ENCODE data around the gene CSRNP3. TPM values are rescaled to one million over a fixed set of nuclear protein-coding genes. Genes with fewer than 3 reads are reported as not detected.
A peak's percentile ranks its signal among the peaks of the same experiment; 100 is the strongest.

CSRNP3 gene
- total RNA-seq, 4 donors from 2014 or later: 1.3 to 5.5 (median 2.6) TPM

DNA sequence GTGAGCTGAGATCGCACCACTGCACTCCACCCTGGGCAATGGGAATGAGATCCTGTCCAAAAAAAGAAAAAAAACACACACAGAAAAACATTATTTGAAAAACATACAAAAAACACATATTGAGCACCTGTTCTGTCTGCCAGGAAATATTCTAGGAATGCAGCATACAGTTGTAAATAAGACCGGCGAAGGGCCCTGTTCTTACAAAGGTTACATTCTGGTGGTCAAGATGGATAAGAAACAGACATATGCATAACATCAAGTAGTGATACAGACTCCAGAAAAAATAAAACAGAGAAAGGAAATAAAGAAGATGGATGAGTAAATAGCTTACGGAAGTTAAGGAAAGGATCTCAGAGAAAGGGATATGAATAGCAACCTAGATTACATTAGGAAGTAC, 164.8 kb downstream of the CSRNP3 start:
- peaks cover 0 to 15% (median 0%) of the 10 kb centered on the region in 4 donors for H3K4me1 ChIP-seq
- TF ChIP-seq EP300 (IDR thresholded peaks at IDR 0.05): no peak
- TF ChIP-seq, protein P1, sequence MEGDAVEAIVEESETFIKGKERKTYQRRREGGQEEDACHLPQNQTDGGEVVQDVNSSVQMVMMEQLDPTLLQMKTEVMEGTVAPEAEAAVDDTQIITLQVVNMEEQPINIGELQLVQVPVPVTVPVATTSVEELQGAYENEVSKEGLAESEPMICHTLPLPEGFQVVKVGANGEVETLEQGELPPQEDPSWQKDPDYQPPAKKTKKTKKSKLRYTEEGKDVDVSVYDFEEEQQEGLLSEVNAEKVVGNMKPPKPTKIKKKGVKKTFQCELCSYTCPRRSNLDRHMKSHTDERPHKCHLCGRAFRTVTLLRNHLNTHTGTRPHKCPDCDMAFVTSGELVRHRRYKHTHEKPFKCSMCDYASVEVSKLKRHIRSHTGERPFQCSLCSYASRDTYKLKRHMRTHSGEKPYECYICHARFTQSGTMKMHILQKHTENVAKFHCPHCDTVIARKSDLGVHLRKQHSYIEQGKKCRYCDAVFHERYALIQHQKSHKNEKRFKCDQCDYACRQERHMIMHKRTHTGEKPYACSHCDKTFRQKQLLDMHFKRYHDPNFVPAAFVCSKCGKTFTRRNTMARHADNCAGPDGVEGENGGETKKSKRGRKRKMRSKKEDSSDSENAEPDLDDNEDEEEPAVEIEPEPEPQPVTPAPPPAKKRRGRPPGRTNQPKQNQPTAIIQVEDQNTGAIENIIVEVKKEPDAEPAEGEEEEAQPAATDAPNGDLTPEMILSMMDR (IDR thresholded peaks at IDR 0.05): no peak
- no peak for TF ChIP-seq POLR2A (IDR thresholded peaks at IDR 0.05)
- H3K36me3 ChIP-seq: no peaks in the 10 kb centered on the region
- H3K4me3 ChIP-seq: no peak overlapping the region
- DNase-seq (ENCODE audit: low spot score in 2 of 2): no peak
- H3K27me3 ChIP-seq: no peaks in the 10 kb centered on the region
- no peaks in the 10 kb centered on the region for H3K9me3 ChIP-seq
- H3K27ac ChIP-seq: peak overlapping the region in 1 of 4 donors; percentile 15
- 61 to 73% methylated on average over 4 of the region's 4 CpGs for WGBS, 2 donors

DNA sequence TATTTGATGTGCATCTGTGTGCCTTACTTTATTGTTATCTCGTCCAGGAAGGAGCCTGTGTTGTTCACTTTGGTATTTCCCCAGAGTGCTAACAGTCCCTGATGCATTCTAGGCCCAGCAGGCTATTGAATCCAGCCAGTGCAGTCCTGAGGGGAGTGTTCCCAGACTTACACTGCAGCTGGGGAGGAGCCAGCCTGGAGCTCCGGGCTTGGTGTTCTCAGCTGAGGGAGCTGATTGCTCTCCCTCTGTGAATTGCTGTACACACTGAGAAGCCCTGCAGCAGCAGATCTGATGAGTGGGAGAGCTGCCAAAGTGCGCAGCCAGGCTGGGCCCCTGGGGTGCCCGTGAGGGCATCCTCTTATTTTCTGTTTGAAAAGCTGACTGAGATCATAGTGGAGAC, 165.4 kb downstream of the CSRNP3 start:
- Histone ChIP-seq H3K9me3 (no peaks in the 10 kb centered on the region), H3K36me3 (no peaks in the 10 kb centered on the region), H3K27ac (peak overlapping the region in 2 of 4 donors; percentile 20 to 26), H3K4me3 (no peak overlapping the region), H3K4me1 (peaks cover 0 to 15% (median 0%) of the 10 kb centered on the region in 4 donors), H3K27me3 (no peaks in the 10 kb centered on the region)
- 16 to 19% methylated on average over 4 of the region's 4 CpGs for WGBS, 2 donors
- TF ChIP-seq, protein P1 (IDR thresholded peaks at IDR 0.05): no peak
- TF ChIP-seq POLR2A (IDR thresholded peaks at IDR 0.05) (no peak), EP300 (IDR thresholded peaks at IDR 0.05) (no peak)
- DNase-seq (ENCODE audit: low spot score in 2 of 2): peak in 1 of 2 donors; percentile 16

DNA sequence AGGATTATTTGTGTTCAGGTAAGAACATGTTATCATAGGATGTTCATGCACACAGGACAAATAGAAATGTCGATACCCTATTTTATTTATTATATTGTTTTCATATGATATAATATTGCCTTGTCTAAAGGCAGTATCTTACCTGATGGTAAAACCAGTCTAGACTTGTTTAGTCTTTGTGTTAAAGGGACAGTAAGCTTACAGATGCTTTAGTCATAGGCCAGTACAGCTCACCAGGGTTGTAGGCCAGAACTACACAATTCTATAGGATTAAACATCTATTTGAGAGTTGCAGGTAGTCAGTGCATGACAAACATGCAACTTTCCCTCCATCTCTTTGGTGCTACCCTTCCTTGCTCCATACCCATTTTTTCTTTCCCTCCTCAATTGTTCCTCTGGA, 166.0 kb downstream of the CSRNP3 start:
- H3K4me3 ChIP-seq: no peak overlapping the region
- no peaks in the 10 kb centered on the region for H3K9me3 ChIP-seq
- no peaks in the 10 kb centered on the region for H3K36me3 ChIP-seq
- no peak for DNase-seq (ENCODE audit: low spot score in 2 of 2)
- H3K27ac ChIP-seq: no peak overlapping the region
- H3K4me1 ChIP-seq: peaks cover 0 to 15% (median 0%) of the 10 kb centered on the region in 4 donors
- TF ChIP-seq POLR2A (IDR thresholded peaks at IDR 0.05) (no peak), EP300 (IDR thresholded peaks at IDR 0.05) (no peak)
- TF ChIP-seq, protein P1 (IDR thresholded peaks at IDR 0.05): no peak
- 90 to 93% methylated on average over 1 of the region's 1 CpG for WGBS, 2 donors
- H3K27me3 ChIP-seq: no peaks in the 10 kb centered on the region

DNA sequence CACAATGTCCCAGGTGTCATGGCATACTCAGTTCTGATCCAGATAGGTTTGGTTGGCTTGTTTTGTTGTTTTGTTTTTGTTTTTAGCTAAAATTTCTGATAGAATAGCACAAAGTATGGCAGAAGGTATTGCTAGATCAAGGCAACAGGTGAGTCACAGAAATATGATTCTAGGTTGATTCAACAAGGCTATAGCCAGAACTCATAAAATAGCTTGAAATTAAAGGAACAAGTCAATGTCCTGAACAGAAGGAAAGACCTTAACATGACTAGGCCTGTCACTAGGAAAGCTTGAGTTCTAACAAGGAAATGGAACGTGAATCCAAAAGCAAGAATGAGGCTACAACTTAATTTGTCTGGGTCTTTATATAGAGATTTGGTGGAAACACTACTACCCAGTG, 167.5 kb downstream of the CSRNP3 start:
- peaks cover 0 to 15% (median 0%) of the 10 kb centered on the region in 4 donors for H3K4me1 ChIP-seq
- H3K27ac ChIP-seq: no peak overlapping the region
- TF ChIP-seq POLR2A (IDR thresholded peaks at IDR 0.05) (no peak), EP300 (IDR thresholded peaks at IDR 0.05) (no peak)
- TF ChIP-seq, protein P1 (IDR thresholded peaks at IDR 0.05): no peak
- H3K9me3 ChIP-seq: no peaks in the 10 kb centered on the region
- WGBS, 2 donors: 89 to 90% methylated on average over 1 of the region's 1 CpG
- no peak overlapping the region for H3K4me3 ChIP-seq
- no peak for DNase-seq (ENCODE audit: low spot score in 2 of 2)
- no peaks in the 10 kb centered on the region for H3K36me3 ChIP-seq
- no peaks in the 10 kb centered on the region for H3K27me3 ChIP-seq

DNA sequence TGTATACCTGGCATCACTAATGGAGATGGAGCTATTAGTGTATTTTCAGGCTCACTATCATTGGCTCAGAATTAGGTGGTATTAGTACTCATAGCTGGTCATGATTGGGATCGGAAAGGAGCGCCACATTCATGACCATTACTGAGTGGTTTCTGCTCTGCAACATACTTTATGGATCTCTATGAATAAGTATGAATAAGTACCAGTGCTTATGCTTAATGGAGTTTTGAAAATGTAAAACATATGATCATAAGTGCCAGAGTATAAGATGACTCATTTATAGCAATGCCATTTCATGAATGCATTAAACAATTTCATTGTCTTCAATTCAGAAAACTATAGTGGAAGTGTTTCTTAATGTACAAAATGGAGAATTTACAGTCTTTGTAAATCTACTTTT, 167.9 kb downstream of the CSRNP3 start:
- no peak for TF ChIP-seq EP300 (IDR thresholded peaks at IDR 0.05)
- TF ChIP-seq POLR2A (IDR thresholded peaks at IDR 0.05): no peak
- TF ChIP-seq, protein P1 (IDR thresholded peaks at IDR 0.05): no peak
- Histone ChIP-seq H3K9me3 (no peaks in the 10 kb centered on the region), H3K4me1 (peaks cover 0 to 15% (median 0%) of the 10 kb centered on the region in 4 donors), H3K27ac (no peak overlapping the region), H3K36me3 (no peaks in the 10 kb centered on the region), H3K4me3 (no peak overlapping the region), H3K27me3 (no peaks in the 10 kb centered on the region)
- no peak for DNase-seq (ENCODE audit: low spot score in 2 of 2)
- 74 to 85% methylated on average over 2 of the region's 2 CpGs for WGBS, 2 donors

Measured in tibial nerve (tissue), 4 donors.